Activated CD8-positive, alpha-beta T cell treated with anti-CD3 and anti-CD28 coated beads, Interleukin-2, amount 10 ng/mL, durations not matched to agents 7 days and 5 days (primary cell): ENCODE measurements around the gene KCNH8. TPM values are rescaled to one million over a fixed set of nuclear protein-coding genes. Genes with fewer than 3 reads are reported as not detected.

Source experiments
- ATAC-seq: fragments of 150-1000 bp; cut with Tn5 transposase; one replicate; pipeline ENCODE4 v1.10.0; 2021; ENCODE audit warnings: moderate library complexity
- CTCF ChIA-PET: fragments of 350-600 bp; sonication (Branson Sonifier 250); formaldehyde crosslinking; loops from one replicate; lab custom pipeline; 2021; ENCODE audit warnings: antibody characterized with exemption; lab: Charles Lee
- POLR2A ChIA-PET: fragments of 350-600 bp; sonication (Branson Sonifier 250); formaldehyde crosslinking; loops from one replicate; lab custom pipeline; 2021; ENCODE audit warnings: antibody characterized with exemption; lab: Charles Lee
- DNase-seq: peaks from one replicate; pipeline ENCODE4 v3.0.0-alpha.2; 2020
- H3K27ac Mint-ChIP-seq: one replicate; pipeline ENCODE4 v1.8.0; 2021; ENCODE audit warnings: mild to moderate bottlenecking, mixed read lengths
- H3K27me3 Mint-ChIP-seq: one replicate; pipeline ENCODE4 v1.8.0; 2021; ENCODE audit warnings: low read depth, mixed read lengths
- H3K36me3 Mint-ChIP-seq: one replicate; pipeline ENCODE4 v1.8.0; 2021; ENCODE audit warnings: low read depth, mixed read lengths
- H3K4me1 Mint-ChIP-seq: one replicate; pipeline ENCODE4 v1.8.0; 2021; ENCODE audit warnings: low read depth, mixed read lengths
- H3K4me3 Mint-ChIP-seq: one replicate; pipeline ENCODE4 v1.8.0; 2021; ENCODE audit warnings: mild to moderate bottlenecking, mixed read lengths
- H3K9me3 Mint-ChIP-seq: one replicate; pipeline ENCODE4 v1.8.0; 2022; ENCODE audit warnings: mixed read lengths; ENCODE audit not compliant: insufficient read depth
- total RNA-seq, 2 experiments: library from RNA; stranded (reverse); gene quantifications; one replicate each; pipeline ENCODE4 v1.2.3, GENCODE V29; 2021

The KCNH8 gene
- total RNA-seq, 2 experiments from 2014 or later, result not detected

- ATAC-seq (no peak), DNase-seq (no peak)
- no peaks in the 10 kb centered on the region for H3K27me3 Mint-ChIP-seq
- no peak overlapping the region for H3K4me3 Mint-ChIP-seq
- H3K4me1 Mint-ChIP-seq, result no peaks in the 10 kb centered on the region
- H3K27ac Mint-ChIP-seq, result no peak overlapping the region
- ChIA-PET CTCF (no interaction called here), POLR2A (no interaction called here)
- H3K36me3 Mint-ChIP-seq, result no peaks in the 10 kb centered on the region
- no peaks in the 10 kb centered on the region for H3K9me3 Mint-ChIP-seq
These were observed 308.4 kb downstream of the KCNH8 start for GRCh38 chr3:19456738-19457137.

GRCh38 chr3:19457449-19457848, 309.1 kb downstream of the KCNH8 start:
- Mint-ChIP-seq H3K27me3 (no peaks in the 10 kb centered on the region), H3K36me3 (no peaks in the 10 kb centered on the region), H3K4me3 (no peak overlapping the region), H3K4me1 (no peaks in the 10 kb centered on the region), H3K27ac (no peak overlapping the region), H3K9me3 (no peaks in the 10 kb centered on the region)
- ATAC-seq, result no peak
- DNase-seq, result no peak
- ChIA-PET POLR2A (no interaction called here), CTCF (no interaction called here)

- POLR2A ChIA-PET, result no interaction called here
- DNase-seq (no peak), ATAC-seq (no peak)
- no peaks in the 10 kb centered on the region for H3K9me3 Mint-ChIP-seq
- H3K27me3 Mint-ChIP-seq, result no peaks in the 10 kb centered on the region
- no peaks in the 10 kb centered on the region for H3K36me3 Mint-ChIP-seq
- CTCF ChIA-PET, result no interaction called here
- H3K4me1 Mint-ChIP-seq, result no peaks in the 10 kb centered on the region
- H3K27ac Mint-ChIP-seq, result no peak overlapping the region
- no peak overlapping the region for H3K4me3 Mint-ChIP-seq
These were observed 319.5 kb downstream of the KCNH8 start for GRCh38 chr3:19467761-19468160.

- Mint-ChIP-seq H3K4me1 (no peaks in the 10 kb centered on the region), H3K27me3 (no peaks in the 10 kb centered on the region), H3K4me3 (no peak overlapping the region), H3K27ac (no peak overlapping the region), H3K36me3 (no peaks in the 10 kb centered on the region), H3K9me3 (no peaks in the 10 kb centered on the region)
- ATAC-seq, result no peak
- ChIA-PET CTCF (no interaction called here), POLR2A (no interaction called here)
- DNase-seq, result no peak
These were observed 322.8 kb downstream of the KCNH8 start for GRCh38 chr3:19471138-19471537.

- Mint-ChIP-seq H3K4me3 (no peak overlapping the region), H3K27ac (no peak overlapping the region), H3K36me3 (no peaks in the 10 kb centered on the region), H3K27me3 (no peaks in the 10 kb centered on the region), H3K4me1 (no peaks in the 10 kb centered on the region), H3K9me3 (no peaks in the 10 kb centered on the region)
- DNase-seq (no peak), ATAC-seq (no peak)
- POLR2A ChIA-PET, result no interaction called here
- CTCF ChIA-PET, result no interaction called here
These were observed 325.8 kb downstream of the KCNH8 start for GRCh38 chr3:19473971-19474580.

GRCh38 chr3:19476281-19476680, 328.0 kb downstream of the KCNH8 start:
- Mint-ChIP-seq H3K4me1 (no peaks in the 10 kb centered on the region), H3K36me3 (no peaks in the 10 kb centered on the region), H3K27me3 (no peaks in the 10 kb centered on the region), H3K4me3 (no peak overlapping the region), H3K27ac (no peak overlapping the region), H3K9me3 (no peaks in the 10 kb centered on the region)
- DNase-seq (no peak), ATAC-seq (no peak)
- ChIA-PET POLR2A (no interaction called here), CTCF (no interaction called here)

GRCh38 chr3:19485267-19485666, 337.0 kb downstream of the KCNH8 start:
- Mint-ChIP-seq H3K27ac (no peak overlapping the region), H3K9me3 (no peaks in the 10 kb centered on the region), H3K4me1 (no peaks in the 10 kb centered on the region), H3K36me3 (no peaks in the 10 kb centered on the region), H3K4me3 (no peak overlapping the region), H3K27me3 (no peaks in the 10 kb centered on the region)
- ATAC-seq, result no peak
- ChIA-PET CTCF (no interaction called here), POLR2A (no interaction called here)
- no peak for DNase-seq

- DNase-seq (no peak), ATAC-seq (no peak)
- Mint-ChIP-seq H3K27ac (no peak overlapping the region), H3K36me3 (no peaks in the 10 kb centered on the region), H3K4me3 (no peak overlapping the region), H3K4me1 (no peaks in the 10 kb centered on the region), H3K9me3 (no peaks in the 10 kb centered on the region), H3K27me3 (no peaks in the 10 kb centered on the region)
- ChIA-PET CTCF (no interaction called here), POLR2A (no interaction called here)
These were observed 339.1 kb downstream of the KCNH8 start for GRCh38 chr3:19487386-19487785.

DNA sequence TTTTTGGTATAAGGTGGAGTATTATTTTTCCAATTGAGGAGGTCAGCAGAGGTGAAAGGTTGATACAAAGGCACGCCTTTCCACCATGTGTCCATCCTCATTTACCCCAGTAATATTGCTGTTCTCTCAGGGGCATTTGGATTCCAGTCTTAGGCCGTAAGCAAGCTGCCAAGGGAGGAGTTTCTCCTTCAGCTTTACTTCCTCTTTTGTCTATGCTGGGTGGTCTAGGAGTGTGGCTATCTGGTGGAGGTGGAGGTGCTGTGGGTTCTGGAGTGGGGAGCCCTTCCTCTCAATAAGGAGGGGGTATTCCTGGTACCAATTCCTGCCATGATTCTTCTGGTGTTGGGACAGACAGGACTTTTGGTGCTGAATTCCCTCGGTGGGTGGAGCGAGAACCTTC, 340.6 kb downstream of the KCNH8 start:
- Mint-ChIP-seq H3K27ac (no peak overlapping the region), H3K4me3 (no peak overlapping the region), H3K36me3 (no peaks in the 10 kb centered on the region), H3K4me1 (no peaks in the 10 kb centered on the region), H3K9me3 (no peaks in the 10 kb centered on the region), H3K27me3 (no peaks in the 10 kb centered on the region)
- CTCF ChIA-PET, result no interaction called here
- DNase-seq (no peak), ATAC-seq (no peak)
- POLR2A ChIA-PET, result no interaction called here

GRCh38 chr3:19489936-19490335, 341.6 kb downstream of the KCNH8 start:
- ATAC-seq, result no peak
- no peak overlapping the region for H3K27ac Mint-ChIP-seq
- H3K4me3 Mint-ChIP-seq, result no peak overlapping the region
- ChIA-PET CTCF (no interaction called here), POLR2A (no interaction called here)
- DNase-seq, result no peak
- no peaks in the 10 kb centered on the region for H3K36me3 Mint-ChIP-seq
- H3K4me1 Mint-ChIP-seq, result no peaks in the 10 kb centered on the region
- H3K9me3 Mint-ChIP-seq, result no peaks in the 10 kb centered on the region
- no peaks in the 10 kb centered on the region for H3K27me3 Mint-ChIP-seq

DNA sequence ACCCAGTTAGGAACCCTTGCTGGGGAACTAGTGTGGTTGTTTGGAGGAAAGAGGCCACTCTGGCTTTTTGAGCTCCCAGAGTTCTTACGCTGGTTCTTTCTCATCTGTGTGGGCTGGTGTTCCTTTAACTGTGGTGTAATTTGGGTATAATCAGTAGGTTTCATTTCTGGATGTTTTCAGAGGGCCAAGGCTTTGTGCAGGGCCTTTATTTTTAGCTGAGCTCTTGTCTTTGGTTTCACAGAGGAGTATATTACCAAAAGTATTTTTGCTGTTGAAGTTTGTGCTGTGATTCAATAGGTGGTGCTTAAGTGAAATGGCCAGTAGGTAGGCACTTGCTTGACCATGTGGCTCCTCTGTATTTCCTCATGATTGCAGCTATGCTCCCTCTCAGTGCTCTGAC, 357.9 kb downstream of the KCNH8 start:
- H3K27ac Mint-ChIP-seq, result no peak overlapping the region
- no peaks in the 10 kb centered on the region for H3K9me3 Mint-ChIP-seq
- no peak overlapping the region for H3K4me3 Mint-ChIP-seq
- H3K27me3 Mint-ChIP-seq, result no peaks in the 10 kb centered on the region
- no peaks in the 10 kb centered on the region for H3K36me3 Mint-ChIP-seq
- no peaks in the 10 kb centered on the region for H3K4me1 Mint-ChIP-seq
- POLR2A ChIA-PET, result no interaction called here
- DNase-seq, result no peak
- no peak for ATAC-seq
- CTCF ChIA-PET, result no interaction called here

DNA sequence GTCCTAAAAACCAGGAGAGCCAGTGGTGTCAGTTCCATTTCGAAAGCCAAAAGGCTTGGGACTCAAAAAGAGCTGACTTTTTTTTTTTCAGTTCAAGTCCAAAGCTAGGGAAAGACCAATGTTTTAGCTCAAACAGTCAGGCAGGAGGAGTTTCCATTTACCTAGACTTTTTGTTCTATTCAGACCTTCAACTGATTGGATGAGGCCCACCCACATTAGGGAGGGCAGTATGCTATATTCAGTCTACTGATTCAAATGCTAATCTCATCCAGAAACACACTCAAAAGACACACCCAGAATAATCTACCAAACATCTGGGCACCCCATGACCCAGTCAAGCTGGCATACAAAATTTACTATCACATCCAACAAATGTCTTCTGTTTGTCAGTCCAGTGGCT, 374.0 kb downstream of the KCNH8 start:
- ATAC-seq (no peak), DNase-seq (no peak)
- Mint-ChIP-seq H3K4me3 (no peak overlapping the region), H3K9me3 (no peaks in the 10 kb centered on the region), H3K36me3 (no peaks in the 10 kb centered on the region), H3K27ac (no peak overlapping the region), H3K27me3 (no peaks in the 10 kb centered on the region), H3K4me1 (no peaks in the 10 kb centered on the region)
- ChIA-PET CTCF (no interaction called here), POLR2A (no interaction called here)

DNA sequence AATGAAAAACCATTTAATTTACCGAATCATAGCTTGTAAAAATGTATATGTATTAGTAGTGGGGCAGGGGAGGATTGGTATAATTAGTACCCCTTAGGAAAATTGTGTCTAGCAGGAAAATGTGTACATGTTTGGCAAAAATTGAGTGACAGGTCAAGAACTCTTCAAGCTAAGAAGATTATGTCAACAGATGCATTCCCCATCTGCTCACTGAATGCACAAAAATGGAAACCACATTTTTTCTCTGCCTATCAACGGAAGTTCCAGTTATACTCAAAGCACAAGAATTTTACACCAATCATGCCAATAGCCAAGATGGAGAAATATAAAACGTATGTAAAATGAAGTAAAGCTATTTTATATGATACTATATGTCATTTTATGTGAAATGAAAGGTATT, 377.8 kb downstream of the KCNH8 start:
- Mint-ChIP-seq H3K4me3 (no peak overlapping the region), H3K27ac (no peak overlapping the region), H3K9me3 (no peaks in the 10 kb centered on the region), H3K27me3 (no peaks in the 10 kb centered on the region), H3K36me3 (no peaks in the 10 kb centered on the region), H3K4me1 (no peaks in the 10 kb centered on the region)
- CTCF ChIA-PET, result interaction anchor here (1.3 to 1.4 kb wide), 2 partner anchors 9 to 12 kb away, joined by 5 read pairs; no protein-coding TSS in a partner anchor
- DNase-seq, result no peak
- ATAC-seq, result no peak
- POLR2A ChIA-PET, result no interaction called here
